Measurements from ENCODE around the gene PNPLA1.

The PNPLA1 gene

GRCh38 chr6:36226438-36227047 lies 43.3 kb upstream of the PNPLA1 start:
- Histone ChIP-seq H3K9me3 (ENCODE audit: insufficient read depth, low read length) (no peaks in the 10 kb centered on the region), H3K27me3 (ENCODE audit: insufficient read depth, insufficient read length) (no peaks in the 10 kb centered on the region), H3K4me1 (ENCODE audit: insufficient read depth, insufficient read length) (no peaks in the 10 kb centered on the region), H3K36me3 (ENCODE audit: insufficient read depth, insufficient read length, low read length) (peaks cover 94% of the 10 kb centered on the region), H3K4me3 (ENCODE audit: insufficient read length, low read depth) (no peak overlapping the region), H3K9ac (ENCODE audit: insufficient read length, low read depth) (no peak overlapping the region)
- DNase-seq (ENCODE audit: low read depth, low spot score): no peak
- no peak for TF ChIP-seq ZNF274 (IDR thresholded peaks at IDR 0.05; ENCODE audit: low read depth, low read length)
- no peak for TF ChIP-seq YY1 (IDR thresholded peaks at IDR 0.05; ENCODE audit: insufficient read depth, insufficient read length)
- no peak for TF ChIP-seq SUZ12 (IDR thresholded peaks at IDR 0.05; ENCODE audit: extremely low read depth, insufficient read depth, insufficient read length)

- no peak for DNase-seq (ENCODE audit: low read depth, low spot score)
- H3K4me1 ChIP-seq (ENCODE audit: insufficient read depth, insufficient read length): no peaks in the 10 kb centered on the region
- no peaks in the 10 kb centered on the region for H3K27me3 ChIP-seq (ENCODE audit: insufficient read depth, insufficient read length)
- TF ChIP-seq SUZ12 (IDR thresholded peaks at IDR 0.05; ENCODE audit: extremely low read depth, insufficient read depth, insufficient read length) (no peak), YY1 (IDR thresholded peaks at IDR 0.05; ENCODE audit: insufficient read depth, insufficient read length) (no peak), ZNF274 (IDR thresholded peaks at IDR 0.05; ENCODE audit: low read depth, low read length) (no peak)
- H3K9ac ChIP-seq (ENCODE audit: insufficient read length, low read depth): no peak overlapping the region
- peaks cover 94% of the 10 kb centered on the region for H3K36me3 ChIP-seq (ENCODE audit: insufficient read depth, insufficient read length, low read length)
- no peak overlapping the region for H3K4me3 ChIP-seq (ENCODE audit: insufficient read length, low read depth)
- H3K9me3 ChIP-seq (ENCODE audit: insufficient read depth, low read length): no peaks in the 10 kb centered on the region
These were observed 42.3 kb upstream of the PNPLA1 start for GRCh38 chr6:36227379-36228228.

- H3K4me1 ChIP-seq (ENCODE audit: insufficient read depth, insufficient read length): no peaks in the 10 kb centered on the region
- H3K27me3 ChIP-seq (ENCODE audit: insufficient read depth, insufficient read length): no peaks in the 10 kb centered on the region
- no peak overlapping the region for H3K9ac ChIP-seq (ENCODE audit: insufficient read length, low read depth)
- H3K4me3 ChIP-seq (ENCODE audit: insufficient read length, low read depth): no peak overlapping the region
- no peak for DNase-seq (ENCODE audit: low read depth, low spot score)
- no peak for TF ChIP-seq ZNF274 (IDR thresholded peaks at IDR 0.05; ENCODE audit: low read depth, low read length)
- TF ChIP-seq YY1 (IDR thresholded peaks at IDR 0.05; ENCODE audit: insufficient read depth, insufficient read length): no peak
- no peak for TF ChIP-seq SUZ12 (IDR thresholded peaks at IDR 0.05; ENCODE audit: extremely low read depth, insufficient read depth, insufficient read length)
- H3K9me3 ChIP-seq (ENCODE audit: insufficient read depth, low read length): no peaks in the 10 kb centered on the region
- peaks cover 87% of the 10 kb centered on the region for H3K36me3 ChIP-seq (ENCODE audit: insufficient read depth, insufficient read length, low read length)
These were observed 40.6 kb upstream of the PNPLA1 start for GRCh38 chr6:36229223-36229622.

DNA sequence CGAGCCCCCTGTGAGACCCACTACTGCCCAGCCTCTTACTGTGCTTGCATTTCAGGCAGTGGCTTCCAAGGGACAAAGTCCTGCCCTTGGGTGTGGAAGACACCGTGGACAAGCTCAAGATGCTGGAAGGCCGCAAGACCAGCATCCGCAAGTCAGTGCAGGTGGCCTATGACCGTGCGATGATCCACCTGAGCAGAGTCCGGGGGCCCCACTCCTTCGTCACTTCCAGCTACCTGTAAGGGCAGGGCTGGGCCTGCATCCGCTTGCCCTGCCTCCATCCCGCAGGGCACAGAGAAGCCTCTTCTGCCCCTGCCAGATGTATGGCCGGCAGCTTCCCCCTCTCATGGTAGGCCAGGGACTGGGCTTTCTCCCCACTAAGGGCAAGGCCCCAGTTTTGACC lies 39.5 kb upstream of the PNPLA1 start:
- no peaks in the 10 kb centered on the region for H3K9me3 ChIP-seq (ENCODE audit: insufficient read depth, low read length)
- no peak for DNase-seq (ENCODE audit: low read depth, low spot score)
- H3K9ac ChIP-seq (ENCODE audit: insufficient read length, low read depth): no peak overlapping the region
- peaks cover 76% of the 10 kb centered on the region for H3K36me3 ChIP-seq (ENCODE audit: insufficient read depth, insufficient read length, low read length)
- no peaks in the 10 kb centered on the region for H3K4me1 ChIP-seq (ENCODE audit: insufficient read depth, insufficient read length)
- TF ChIP-seq SUZ12 (IDR thresholded peaks at IDR 0.05; ENCODE audit: extremely low read depth, insufficient read depth, insufficient read length) (no peak), YY1 (IDR thresholded peaks at IDR 0.05; ENCODE audit: insufficient read depth, insufficient read length) (no peak), ZNF274 (IDR thresholded peaks at IDR 0.05; ENCODE audit: low read depth, low read length) (no peak)
- H3K4me3 ChIP-seq (ENCODE audit: insufficient read length, low read depth): no peak overlapping the region
- no peaks in the 10 kb centered on the region for H3K27me3 ChIP-seq (ENCODE audit: insufficient read depth, insufficient read length)

DNA sequence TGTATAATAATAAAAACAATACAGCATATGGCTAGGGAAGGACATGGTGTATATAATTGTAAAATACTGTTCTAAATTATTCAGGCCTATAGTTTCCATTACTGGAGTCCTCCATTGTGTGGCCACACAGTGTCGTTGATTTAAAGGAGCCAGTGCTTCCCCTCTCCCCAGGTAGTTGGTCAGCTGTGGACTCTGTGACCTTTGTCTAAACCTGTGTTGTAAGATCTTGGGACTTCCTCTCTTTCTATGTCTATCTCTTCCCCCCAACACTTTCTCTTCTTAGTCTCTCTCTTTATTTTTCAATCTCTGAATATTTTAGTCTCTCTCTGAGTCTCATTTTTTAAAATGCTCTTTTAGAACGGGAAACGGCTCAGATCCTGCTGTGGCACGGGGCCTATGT lies 37.7 kb upstream of the PNPLA1 start:
- no peaks in the 10 kb centered on the region for H3K4me1 ChIP-seq (ENCODE audit: insufficient read depth, insufficient read length)
- H3K4me3 ChIP-seq (ENCODE audit: insufficient read length, low read depth): no peak overlapping the region
- H3K36me3 ChIP-seq (ENCODE audit: insufficient read depth, insufficient read length, low read length): peaks cover 61% of the 10 kb centered on the region
- no peaks in the 10 kb centered on the region for H3K27me3 ChIP-seq (ENCODE audit: insufficient read depth, insufficient read length)
- no peak overlapping the region for H3K9ac ChIP-seq (ENCODE audit: insufficient read length, low read depth)
- no peaks in the 10 kb centered on the region for H3K9me3 ChIP-seq (ENCODE audit: insufficient read depth, low read length)
- no peak for TF ChIP-seq ZNF274 (IDR thresholded peaks at IDR 0.05; ENCODE audit: low read depth, low read length)
- no peak for TF ChIP-seq YY1 (IDR thresholded peaks at IDR 0.05; ENCODE audit: insufficient read depth, insufficient read length)
- TF ChIP-seq SUZ12 (IDR thresholded peaks at IDR 0.05; ENCODE audit: extremely low read depth, insufficient read depth, insufficient read length): no peak
- DNase-seq (ENCODE audit: low read depth, low spot score): no peak

- no peak overlapping the region for H3K4me3 ChIP-seq (ENCODE audit: insufficient read length, low read depth)
- no peak overlapping the region for H3K9ac ChIP-seq (ENCODE audit: insufficient read length, low read depth)
- no peak for TF ChIP-seq ZNF274 (IDR thresholded peaks at IDR 0.05; ENCODE audit: low read depth, low read length)
- TF ChIP-seq SUZ12 (IDR thresholded peaks at IDR 0.05; ENCODE audit: extremely low read depth, insufficient read depth, insufficient read length): no peak
- TF ChIP-seq YY1 (IDR thresholded peaks at IDR 0.05; ENCODE audit: insufficient read depth, insufficient read length): no peak
- H3K36me3 ChIP-seq (ENCODE audit: insufficient read depth, insufficient read length, low read length): peaks cover 30% of the 10 kb centered on the region
- H3K9me3 ChIP-seq (ENCODE audit: insufficient read depth, low read length): no peaks in the 10 kb centered on the region
- H3K4me1 ChIP-seq (ENCODE audit: insufficient read depth, insufficient read length): no peaks in the 10 kb centered on the region
- no peaks in the 10 kb centered on the region for H3K27me3 ChIP-seq (ENCODE audit: insufficient read depth, insufficient read length)
- DNase-seq (ENCODE audit: low read depth, low spot score): no peak
These were observed 34.6 kb upstream of the PNPLA1 start for GRCh38 chr6:36235309-36235708.

- TF ChIP-seq ZNF274 (IDR thresholded peaks at IDR 0.05; ENCODE audit: low read depth, low read length) (no peak), SUZ12 (IDR thresholded peaks at IDR 0.05; ENCODE audit: extremely low read depth, insufficient read depth, insufficient read length) (no peak), YY1 (IDR thresholded peaks at IDR 0.05; ENCODE audit: insufficient read depth, insufficient read length) (no peak)
- Histone ChIP-seq H3K9ac (ENCODE audit: insufficient read length, low read depth) (no peak overlapping the region), H3K9me3 (ENCODE audit: insufficient read depth, low read length) (no peaks in the 10 kb centered on the region), H3K27me3 (ENCODE audit: insufficient read depth, insufficient read length) (no peaks in the 10 kb centered on the region), H3K4me1 (ENCODE audit: insufficient read depth, insufficient read length) (no peaks in the 10 kb centered on the region), H3K36me3 (ENCODE audit: insufficient read depth, insufficient read length, low read length) (peaks cover 25% of the 10 kb centered on the region), H3K4me3 (ENCODE audit: insufficient read length, low read depth) (no peak overlapping the region)
- no peak for DNase-seq (ENCODE audit: low read depth, low spot score)
These were observed 34.0 kb upstream of the PNPLA1 start for GRCh38 chr6:36235862-36236261.

Data from NT2/D1 (cell line).